GM18498 (cell line): ENCODE results near the gene FIBCD1.

Experiments
- ATAC-seq: cut with Tn5 transposase; IDR thresholded peaks from one replicate; pipeline ENCODE4 v1.9.1; 2021; ENCODE audit warnings: mild to moderate bottlenecking, moderate library complexity; ENCODE audit not compliant: unreplicated experiment

FIBCD1 gene

GRCh38 chr9:130897105-130897751 is 41.8 kb downstream of the FIBCD1 start:
- no peak for ATAC-seq

DNA sequence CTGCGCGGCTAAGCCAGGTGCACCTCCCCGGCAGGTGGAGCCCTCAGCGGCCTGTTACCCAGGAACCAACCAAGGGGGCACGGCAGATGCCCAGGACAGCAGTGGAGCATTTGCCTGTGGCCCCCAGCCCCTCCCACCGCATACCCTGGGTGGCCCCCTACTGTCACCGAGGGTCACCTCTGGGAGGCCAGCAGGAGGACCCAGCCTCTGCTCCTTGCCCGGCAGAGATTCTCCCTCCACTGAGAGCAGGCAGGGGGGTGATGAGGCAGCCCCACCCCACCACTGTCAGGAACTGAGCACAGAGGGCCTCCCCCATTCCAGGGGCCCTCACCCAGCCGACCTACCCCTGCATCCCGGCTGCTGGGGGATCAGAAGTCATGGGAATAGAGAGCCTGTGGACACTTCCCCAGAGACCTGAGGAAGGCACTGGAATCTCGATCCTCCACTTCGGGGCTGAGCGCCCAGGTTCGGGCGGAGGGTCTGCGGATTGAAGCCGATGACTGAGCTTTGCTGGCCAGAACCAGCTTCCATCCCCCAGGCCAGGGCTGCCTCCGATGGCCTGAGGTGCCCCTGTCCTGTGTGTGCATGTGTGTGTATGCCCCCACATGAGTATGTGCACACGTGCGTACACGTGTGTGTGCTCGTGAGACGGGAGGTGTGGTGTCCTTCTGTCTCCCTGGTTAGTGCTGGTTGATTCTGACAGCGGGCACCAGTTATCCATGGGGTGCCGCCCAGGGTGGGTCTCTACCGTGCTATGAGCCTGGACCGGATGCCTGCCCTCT is 42.6 kb downstream of the FIBCD1 start, which contains the start of gene QRFP:
Gene QRFP, minus strand, starts transcription at position 580 of the 782 bp plus-strand sequence. CDS start 2,974 bp downstream, outside the sequence.
- no peak for ATAC-seq

DNA sequence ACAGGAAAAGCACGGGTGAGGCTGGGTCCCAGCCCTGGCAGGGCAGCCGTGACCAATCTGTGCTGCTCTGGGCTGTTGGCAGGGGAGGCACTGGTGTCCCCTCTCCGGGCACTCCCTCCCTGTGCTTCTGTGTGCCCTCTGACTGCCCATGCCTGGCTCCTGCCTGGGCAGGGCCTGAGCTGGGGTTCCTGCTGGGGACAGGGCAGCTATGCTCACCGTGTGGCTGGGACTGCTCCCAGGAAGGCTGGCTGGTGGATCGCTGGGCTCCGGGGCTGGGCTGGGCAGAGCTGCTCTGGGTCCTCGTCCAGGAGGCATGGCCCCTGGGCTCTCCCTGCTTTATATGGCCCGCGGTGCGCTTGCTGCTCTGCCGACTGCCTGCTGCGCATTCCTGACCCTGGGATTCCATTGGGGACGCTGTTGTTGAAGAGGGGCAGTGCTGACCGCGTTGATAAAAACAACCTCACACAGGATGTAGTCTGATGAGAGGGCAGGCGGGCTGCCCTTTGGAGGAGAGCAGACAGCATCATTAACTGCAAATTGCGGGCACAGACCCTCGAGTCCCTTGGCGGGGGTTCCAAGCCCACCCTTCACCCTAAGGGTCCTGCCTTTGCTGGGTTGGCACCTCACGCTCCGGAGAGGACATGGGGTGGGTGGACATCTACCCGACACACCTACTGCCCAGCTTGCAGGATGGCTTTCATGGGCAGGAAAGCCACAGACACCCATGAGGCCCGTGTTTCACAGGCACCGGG is 43.4 kb downstream of the FIBCD1 start:
- ATAC-seq = no peak

DNA sequence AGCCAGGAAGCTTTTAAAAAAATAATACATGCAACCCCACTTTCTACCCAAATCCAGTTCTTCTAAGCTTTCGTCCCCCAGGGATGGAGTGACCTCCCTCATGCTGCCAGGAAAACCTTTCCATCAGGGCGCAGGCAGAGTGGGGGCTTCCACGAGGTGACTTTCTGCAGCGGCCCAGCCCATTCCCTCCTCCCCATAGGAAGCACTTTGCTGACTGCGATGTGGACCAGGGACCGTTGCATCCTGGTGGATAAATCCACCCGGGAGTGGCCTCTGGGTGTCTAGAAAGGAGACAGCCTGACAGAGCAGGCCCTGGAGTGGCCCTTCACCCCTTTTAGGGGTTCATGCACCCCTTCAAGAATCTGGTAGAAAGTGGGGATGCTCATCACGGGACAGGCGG is 44.0 kb downstream of the FIBCD1 start:
- no peak for ATAC-seq

DNA sequence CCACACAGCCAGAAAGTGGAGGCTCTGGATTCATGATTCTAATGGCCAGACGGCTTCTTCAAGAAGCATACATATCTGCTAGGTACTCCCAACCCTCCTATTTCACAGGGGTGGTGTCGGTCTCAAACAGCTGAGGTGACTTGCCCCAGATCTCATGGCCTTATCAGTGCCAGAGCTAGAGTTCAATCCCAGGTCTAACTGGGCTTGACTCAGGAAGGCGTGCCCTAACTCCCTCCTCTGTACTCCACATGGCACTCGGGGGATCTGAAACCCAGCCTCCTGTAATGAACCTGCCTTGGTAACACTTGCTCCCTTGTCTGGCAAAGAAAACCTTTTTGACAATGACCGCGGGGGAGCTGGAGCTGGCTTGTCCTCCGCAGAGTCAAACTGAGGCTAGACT is 44.5 kb downstream of the FIBCD1 start:
- no peak for ATAC-seq

DNA sequence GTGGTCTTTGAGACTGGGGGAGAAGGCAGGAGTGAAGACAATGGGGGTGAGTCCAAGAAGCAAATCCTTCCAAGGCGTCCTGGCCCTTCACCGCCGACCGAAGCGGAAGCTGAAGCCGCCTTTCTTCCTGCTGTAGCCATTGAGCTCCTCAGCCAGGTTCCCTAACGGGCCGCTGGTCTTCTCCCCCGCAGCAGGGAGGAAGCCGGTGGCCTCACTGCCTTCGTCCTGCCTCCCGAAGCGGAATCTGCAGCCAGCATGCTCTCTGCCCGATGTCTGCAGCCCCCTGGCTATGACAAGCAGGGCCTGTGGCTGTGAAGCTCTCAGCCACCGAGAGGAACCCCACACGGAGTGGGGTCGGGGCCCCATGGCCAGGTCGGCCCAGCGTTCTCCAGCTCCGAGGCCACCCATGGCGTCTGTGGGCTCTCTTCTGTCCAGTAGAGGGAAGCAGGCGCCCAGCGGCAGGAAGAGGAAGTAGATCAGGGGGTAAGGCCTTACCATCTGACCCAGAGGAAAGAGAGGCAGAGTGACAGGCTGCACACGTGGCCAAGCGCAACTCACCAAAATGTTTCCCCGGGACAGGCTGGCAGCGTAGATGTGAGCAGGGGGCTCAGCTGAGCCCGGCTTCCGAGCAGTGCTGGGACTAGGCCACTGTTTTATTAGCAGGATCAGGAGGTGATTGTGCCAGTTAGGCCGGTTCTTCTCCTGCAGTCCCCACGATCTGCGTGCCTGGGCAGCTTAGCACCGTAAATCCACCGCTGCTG is 45.5 kb downstream of the FIBCD1 start:
- ATAC-seq = no peak

- ATAC-seq = no peak
Measured at GRCh38 chr9:130892477-130893304, 46.4 kb downstream of the FIBCD1 start.

GRCh38 chr9:130891688-130892476 is 47.2 kb downstream of the FIBCD1 start:
- no peak for ATAC-seq

DNA sequence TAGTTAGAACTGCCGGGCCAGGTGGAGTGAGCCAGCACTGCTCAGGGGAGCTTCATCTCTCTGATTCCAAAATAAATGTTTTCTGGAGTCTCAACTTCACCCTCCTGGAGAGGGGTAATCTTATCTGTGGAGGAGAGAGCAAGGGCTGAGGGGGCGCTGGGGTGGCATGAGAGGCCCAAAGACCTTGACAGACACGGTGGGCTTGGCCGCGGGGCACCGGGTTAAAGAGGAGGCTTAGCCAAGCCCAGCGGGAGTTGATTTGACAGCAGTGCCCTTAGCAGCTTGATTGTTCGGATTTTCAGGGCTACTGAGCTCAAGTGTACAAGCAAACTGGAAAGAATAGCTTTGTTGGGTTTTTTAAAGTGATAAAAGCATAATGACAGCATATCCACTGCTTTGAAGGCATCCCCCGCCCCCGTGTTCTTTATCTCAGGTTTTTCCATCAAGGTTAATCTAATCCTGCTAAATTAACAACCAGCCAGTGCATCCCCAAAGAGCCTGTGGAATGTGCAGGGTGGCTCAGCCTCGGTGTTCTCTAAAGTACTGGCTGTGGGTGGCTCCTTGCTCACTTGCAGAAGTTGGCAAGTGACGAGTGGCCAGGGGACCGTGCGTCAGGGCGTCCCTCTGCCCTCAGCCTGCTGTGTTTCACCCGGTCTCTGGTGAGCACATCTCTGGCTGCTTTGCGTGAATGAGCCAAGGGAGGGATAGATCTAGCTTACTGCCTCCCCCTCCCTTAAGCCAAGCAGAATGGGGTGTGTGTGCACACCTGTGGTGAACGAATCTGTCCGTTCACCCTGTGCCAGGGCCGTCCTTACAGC is 48.0 kb downstream of the FIBCD1 start:
- ATAC-seq = no peak

DNA sequence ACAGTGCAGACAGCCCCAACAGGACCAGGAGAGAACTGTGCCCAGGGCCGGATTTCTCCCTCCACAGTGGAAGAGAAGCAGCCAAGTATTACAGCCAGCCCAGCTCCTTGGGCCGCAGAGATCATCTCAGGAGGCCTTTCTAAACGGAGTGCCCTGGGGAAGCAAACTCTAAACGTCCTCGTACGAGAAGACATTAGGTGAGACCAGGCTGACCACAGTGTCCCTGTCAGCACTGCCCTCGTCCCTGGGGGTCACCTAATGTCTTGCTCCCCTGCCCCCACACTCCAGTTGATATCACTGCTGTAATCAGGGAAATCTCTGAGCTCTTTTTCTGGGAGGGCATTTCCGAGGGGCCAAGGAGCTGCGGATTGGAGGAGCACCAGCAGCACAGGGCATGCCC is 48.9 kb downstream of the FIBCD1 start:
- ATAC-seq = no peak

- no peak for ATAC-seq
Measured at GRCh38 chr9:130888146-130888885, 50.7 kb downstream of the FIBCD1 start.

DNA sequence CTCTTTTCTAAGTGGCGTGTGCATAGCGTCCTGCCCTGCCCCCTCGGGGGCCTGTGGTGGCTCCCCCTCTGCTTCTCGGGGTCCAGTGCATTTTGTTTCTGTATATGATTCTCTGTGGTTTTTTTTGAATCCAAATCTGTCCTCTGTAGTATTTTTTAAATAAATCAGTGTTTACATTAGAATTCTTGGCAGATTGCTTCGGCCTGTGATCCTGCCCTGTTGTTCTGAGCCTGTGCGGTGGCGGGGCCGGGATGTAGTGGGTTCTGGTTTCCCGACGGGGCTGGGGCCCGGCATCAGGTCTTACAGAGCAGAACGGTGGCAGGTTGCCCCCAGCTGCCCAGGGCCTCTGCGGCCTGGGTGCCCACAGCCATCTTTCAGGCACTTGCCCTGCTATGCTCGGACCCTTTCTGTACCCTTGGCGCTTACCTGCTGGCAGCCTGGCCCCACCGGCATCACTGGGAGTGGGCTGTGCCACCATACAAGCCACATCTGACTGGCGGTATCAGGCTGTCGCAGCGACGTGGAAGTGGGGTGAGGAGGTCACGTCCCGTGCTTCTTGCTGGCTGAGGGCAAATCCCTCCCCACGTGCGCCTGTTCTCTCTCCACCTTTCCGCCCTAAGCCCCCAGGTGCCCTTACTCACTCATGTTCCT is 51.4 kb downstream of the FIBCD1 start:
- ATAC-seq = no peak

DNA sequence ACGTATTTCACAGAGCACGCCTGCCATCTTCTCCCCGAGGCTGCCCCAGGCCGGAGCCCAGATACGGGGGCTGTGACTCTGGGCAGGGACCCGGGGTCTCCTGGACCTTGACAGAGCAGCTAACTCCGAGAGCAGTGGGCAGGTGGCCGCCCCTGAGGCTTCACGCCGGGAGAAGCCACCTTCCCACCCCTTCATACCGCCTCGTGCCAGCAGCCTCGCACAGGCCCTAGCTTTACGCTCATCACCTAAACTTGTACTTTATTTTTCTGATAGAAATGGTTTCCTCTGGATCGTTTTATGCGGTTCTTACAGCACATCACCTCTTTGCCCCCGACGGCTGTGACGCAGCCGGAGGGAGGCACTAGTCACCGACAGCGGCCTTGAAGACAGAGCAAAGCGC is 52.1 kb downstream of the FIBCD1 start:
- ATAC-seq = no peak

- no peak for ATAC-seq
Measured at GRCh38 chr9:130885484-130886375, 53.3 kb downstream of the FIBCD1 start.

- ATAC-seq = no peak
Measured at GRCh38 chr9:130884542-130885483, 54.2 kb downstream of the FIBCD1 start.
